ENCODE results near the gene CD4. TPM values are rescaled to one million over a fixed set of nuclear protein-coding genes. Genes with fewer than 3 reads are reported as not detected.

CD4 gene
- total and polyA plus RNA-seq, 2 of the 4 experiments (the other 2 are of a cell fraction), result 5.7 to 15.0 TPM

GRCh38 chr12:6771509-6772330 is 17.6 kb upstream of the CD4 start:
- Histone ChIP-seq H4K91ac (ENCODE audit: insufficient read depth, low read depth, low read length) (no peak overlapping the region), H3K4me1 (ENCODE audit: control insufficient read depth, insufficient read depth, low read length) (peaks cover 13% of the 10 kb centered on the region), H2BK15ac (ENCODE audit: low read depth, low read length) (no peak overlapping the region), H3K4me3 (ENCODE audit: insufficient read depth, low read depth, low read length) (no peak overlapping the region), H2AK9ac (replicated peaks; ENCODE audit: low read depth, low read length, poor library complexity) (peak overlapping the region; percentile 48), H2AFZ (replicated peaks; ENCODE audit: low read length, poor library complexity) (no peak overlapping the region), H2AK5ac (ENCODE audit: low read depth, low read length) (no peak overlapping the region), H3K4ac (ENCODE audit: low read depth, low read length) (no peak overlapping the region), H3K9ac (ENCODE audit: low read depth, low read length) (no peak overlapping the region), H2BK120ac (ENCODE audit: low read depth, low read length) (no peak overlapping the region), H3K14ac (replicated peaks; ENCODE audit: low read depth, low read length) (no peak overlapping the region), H2BK20ac (ENCODE audit: low read depth, low read length) (no peak overlapping the region), H3K9me1 (ENCODE audit: insufficient read depth, low read length) (peaks cover 12% of the 10 kb centered on the region), H3K27ac (ENCODE audit: insufficient read depth, low read length) (no peak overlapping the region), H4K5ac (ENCODE audit: low read depth, low read length) (no peak overlapping the region), H3K4me2 (ENCODE audit: low read depth, low read length) (no peak overlapping the region), H3K27me3 (ENCODE audit: control insufficient read depth, insufficient read depth, low read length) (no peaks in the 10 kb centered on the region), H3K9me3 (ENCODE audit: control insufficient read depth, insufficient read depth, low read length) (no peaks in the 10 kb centered on the region), H4K8ac (ENCODE audit: low read depth in 2 of 2, low read length in 2 of 2) (no peak overlapping the region), H3K36me3 (ENCODE audit: control insufficient read depth, insufficient read depth, low read length) (peaks cover 17% of the 10 kb centered on the region), H3K23ac (ENCODE audit: low read depth, low read length) (no peak overlapping the region), H2BK5ac (ENCODE audit: low read depth, low read length, poor library complexity, severe bottlenecking) (no peak overlapping the region), H3K56ac (ENCODE audit: extremely low read depth, insufficient read depth, low read length) (no peak overlapping the region), H3K18ac (ENCODE audit: low read depth, low read length) (no peak overlapping the region), H4K20me1 (ENCODE audit: insufficient read depth, low read length) (peaks cover 35% of the 10 kb centered on the region), H3K79me1 (ENCODE audit: low read depth in 1 of 2, low read length in 2 of 2) (peaks cover 15 to 42% of the 10 kb centered on the region in 2 experiments)
- ChIA-PET POLR2A (ENCODE audit: unreplicated experiment) (no interaction called here), CTCF (interaction anchor here (1.4 kb wide), 1 partner anchor 18 kb away, joined by 5 read pairs; the partner anchor contains the start of gene MLF2)
- no TSS peak for BruUV-seq (replicated peaks)
- DNase-seq (no peak), ATAC-seq (ENCODE audit: low read depth) (no peak)
- in situ Hi-C loops (cut with MboI; ENCODE audit: low sequenced_read_pairs), result no loop called here
- TF ChIP-seq BHLHE40 (IDR thresholded peaks at IDR 0.05; ENCODE audit: low read depth, low read length) (no peak), ELK1 (IDR thresholded peaks at IDR 0.05; ENCODE audit: borderline replicate concordance, low read depth, low read length) (no peak), CHD1 (IDR thresholded peaks at IDR 0.05; ENCODE audit: low read depth, low read length) (no peak), NFE2L2 (IDR thresholded peaks at IDR 0.05; ENCODE audit: low read depth, low read length) (no peak), MAFK (IDR thresholded peaks at IDR 0.05; ENCODE audit: low read depth, low read length) (no peak), RFX5 (IDR thresholded peaks at IDR 0.05; ENCODE audit: low read depth, low read length) (no peak), CEBPB (IDR thresholded peaks at IDR 0.05; ENCODE audit: low read depth, low read length) (no peak), CTCF (conservative IDR thresholded peaks at IDR 0.05; ENCODE audit: low read depth, low read length) (no peak), RAD21 (IDR thresholded peaks at IDR 0.05; ENCODE audit: low read length) (no peak), MAZ (IDR thresholded peaks at IDR 0.05; ENCODE audit: borderline replicate concordance, low read depth, low read length) (no peak), USF2 (IDR thresholded peaks at IDR 0.05; ENCODE audit: low read depth, low read length) (no peak), POLR2A (IDR thresholded peaks at IDR 0.05; ENCODE audit: low read depth, low read length) (no peak), RCOR1 (IDR thresholded peaks at IDR 0.05; ENCODE audit: insufficient replicate concordance, low read length) (no peak)
- 46% methylated on average over 3 of the region's 12 CpGs; no CpG with 5 or more reads in 1 of the 2 experiments for WGBS, 2 experiments (ENCODE audit: extremely low coverage in 2 of 2, insufficient read length in 1 of 2)
- dilution Hi-C loops (cut with HindIII; ENCODE audit: low sequenced_read_pairs, unreplicated experiment), result no loop called here
- intact Hi-C loops (cut with micrococcal nuclease), result no loop called here
